Thoracic aorta (tissue), 2 donors: ENCODE data around the gene ANKS6. TPM values are rescaled to one million over a fixed set of nuclear protein-coding genes. Genes with fewer than 3 reads are reported as not detected.

Source experiments
- ATAC-seq: fragments of 150-250 bp; one replicate; pipeline ENCODE4 v1.8.0; 2017; ENCODE audit warnings: low read depth; ENCODE audit not compliant: insufficient number of reproducible peaks, low FRiP score
- DNase-seq: peaks from one replicate; pipeline ENCODE4 v3.0.0-alpha.2; 2020; ENCODE audit warnings: low spot score
- H3K27ac ChIP-seq, 2 donors: fragments of 200-600 bp; sonication (generic); 1 replicate in 1 of 2; 2 replicates in 1 of 2; pipeline ENCODE4 v1.5.1; 2016; ENCODE audit warnings: mild to moderate bottlenecking in 2 of 2, moderate library complexity in 2 of 2
- H3K27me3 ChIP-seq: fragments of 200-600 bp; sonication (generic); replicated peaks from 2 replicates; pipeline ENCODE4 v1.6.0; 2016; ENCODE audit warnings: mild to moderate bottlenecking; ENCODE audit not compliant: insufficient read depth
- H3K36me3 ChIP-seq: fragments of 200-600 bp; sonication (generic); one replicate; pipeline ENCODE4 v1.5.1; 2016
- H3K4me1 ChIP-seq, 2 donors: fragments of 200-600 bp; sonication (generic); 1 replicate in 1 of 2; 2 replicates in 1 of 2; pipeline versions ENCODE4 v1.5.1 to v1.6.0; 2016; ENCODE audit warnings: low read depth in 2 of 2, mild to moderate bottlenecking in 1 of 2; ENCODE audit not compliant: control insufficient read depth in 1 of 2
- H3K4me3 ChIP-seq: fragments of 200-600 bp; sonication (generic); 2 replicates; pipeline ENCODE4 v1.5.1; 2016; ENCODE audit warnings: mild to moderate bottlenecking
- H3K9me3 ChIP-seq: fragments of 200-600 bp; sonication (generic); 2 replicates; pipeline ENCODE4 v1.5.1; 2016
- CTCF ChIP-seq: fragments of 200-600 bp; sonication (generic); IDR thresholded peaks from one replicate; pipeline ENCODE4 v1.5.1; 2019; ENCODE audit warnings: antibody characterized with exemption
- total RNA-seq, 2 donors: library from RNA; depleted of rRNA; stranded (reverse); fragments of >200 nt; gene quantifications; one replicate each; pipeline versions ENCODE4 v1.1.0 to v1.2.3, GENCODE V29; 2016

ANKS6 gene
- total RNA-seq, 2 donors from 2014 or later: 35.1 to 45.8 TPM

GRCh38 chr9:98770717-98771116 lies 25.6 kb downstream of the ANKS6 start:
- H3K27ac ChIP-seq: no peak overlapping the region
- DNase-seq: no peak
- H3K27me3 ChIP-seq: no peaks in the 10 kb centered on the region
- no peaks in the 10 kb centered on the region for H3K4me1 ChIP-seq
- peaks cover 64% of the 10 kb centered on the region for H3K36me3 ChIP-seq
- no peak for TF ChIP-seq CTCF
- H3K9me3 ChIP-seq: no peaks in the 10 kb centered on the region
- ATAC-seq: no peak
- H3K4me3 ChIP-seq: no peak overlapping the region

- H3K9me3 ChIP-seq: peaks cover 7% of the 10 kb centered on the region
- H3K4me3 ChIP-seq: no peak overlapping the region
- no peaks in the 10 kb centered on the region for H3K4me1 ChIP-seq
- H3K36me3 ChIP-seq: peaks cover 54% of the 10 kb centered on the region
- DNase-seq (no peak), ATAC-seq (no peak)
- no peaks in the 10 kb centered on the region for H3K27me3 ChIP-seq
- H3K27ac ChIP-seq: no peak overlapping the region
- TF ChIP-seq CTCF: no peak
Measured at GRCh38 chr9:98768344-98768743, 28.0 kb downstream of the ANKS6 start.

- no peaks in the 10 kb centered on the region for H3K27me3 ChIP-seq
- H3K4me1 ChIP-seq: no peaks in the 10 kb centered on the region
- H3K4me3 ChIP-seq: no peak overlapping the region
- H3K27ac ChIP-seq: no peak overlapping the region
- ATAC-seq (no peak), DNase-seq (no peak)
- H3K9me3 ChIP-seq: peaks cover 7% of the 10 kb centered on the region
- H3K36me3 ChIP-seq: peaks cover 50% of the 10 kb centered on the region
- no peak for TF ChIP-seq CTCF
Measured at GRCh38 chr9:98767915-98768314, 28.4 kb downstream of the ANKS6 start.

- H3K36me3 ChIP-seq: peaks cover 43% of the 10 kb centered on the region
- DNase-seq (no peak), ATAC-seq (no peak)
Measured at GRCh38 chr9:98767196-98767595, 29.2 kb downstream of the ANKS6 start.

GRCh38 chr9:98766586-98766985 lies 29.8 kb downstream of the ANKS6 start:
- H3K36me3 ChIP-seq: peaks cover 37% of the 10 kb centered on the region
- ATAC-seq: no peak

More at GRCh38 chr9:98767196-98767595, 29.2 kb downstream of the ANKS6 start:
- peaks cover 7% of the 10 kb centered on the region for H3K9me3 ChIP-seq
- H3K27ac ChIP-seq: no peak overlapping the region
- H3K27me3 ChIP-seq: no peaks in the 10 kb centered on the region
- H3K4me1 ChIP-seq: no peaks in the 10 kb centered on the region
- H3K4me3 ChIP-seq: no peak overlapping the region
- TF ChIP-seq CTCF: no peak

More at GRCh38 chr9:98766586-98766985, 29.8 kb downstream of the ANKS6 start:
- Histone ChIP-seq H3K4me3 (no peak overlapping the region), H3K27ac (no peak overlapping the region), H3K4me1 (no peaks in the 10 kb centered on the region), H3K27me3 (no peaks in the 10 kb centered on the region), H3K9me3 (peaks cover 7% of the 10 kb centered on the region)
- DNase-seq: no peak
- TF ChIP-seq CTCF: no peak
